Measurements from ENCODE around the gene ANKRD6. TPM values are rescaled to one million over a fixed set of nuclear protein-coding genes. Genes with fewer than 3 reads are reported as not detected.

ANKRD6 gene
- total RNA-seq, 1 experiment from 2014 or later = 20.5 TPM

DNA sequence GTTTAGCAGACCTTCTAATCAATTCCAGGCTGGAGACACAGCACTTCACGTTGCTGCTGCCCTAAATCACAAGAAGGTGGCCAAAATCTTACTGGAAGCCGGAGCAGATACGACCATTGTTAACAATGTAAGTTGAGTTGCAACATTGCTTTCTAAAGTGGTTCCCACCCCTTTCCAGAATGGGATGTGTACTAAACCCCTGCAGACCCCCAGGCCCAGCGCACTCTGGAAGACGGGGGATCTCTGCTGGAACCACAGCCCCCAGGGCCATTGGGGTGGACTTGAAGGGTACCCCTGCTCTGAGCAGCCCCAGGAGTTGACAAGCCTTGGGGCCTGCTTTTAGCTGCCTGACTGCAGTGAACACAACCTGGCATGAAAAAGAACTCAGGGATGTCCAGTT, 183.6 kb downstream of the ANKRD6 start:
- TF ChIP-seq, protein P1, sequence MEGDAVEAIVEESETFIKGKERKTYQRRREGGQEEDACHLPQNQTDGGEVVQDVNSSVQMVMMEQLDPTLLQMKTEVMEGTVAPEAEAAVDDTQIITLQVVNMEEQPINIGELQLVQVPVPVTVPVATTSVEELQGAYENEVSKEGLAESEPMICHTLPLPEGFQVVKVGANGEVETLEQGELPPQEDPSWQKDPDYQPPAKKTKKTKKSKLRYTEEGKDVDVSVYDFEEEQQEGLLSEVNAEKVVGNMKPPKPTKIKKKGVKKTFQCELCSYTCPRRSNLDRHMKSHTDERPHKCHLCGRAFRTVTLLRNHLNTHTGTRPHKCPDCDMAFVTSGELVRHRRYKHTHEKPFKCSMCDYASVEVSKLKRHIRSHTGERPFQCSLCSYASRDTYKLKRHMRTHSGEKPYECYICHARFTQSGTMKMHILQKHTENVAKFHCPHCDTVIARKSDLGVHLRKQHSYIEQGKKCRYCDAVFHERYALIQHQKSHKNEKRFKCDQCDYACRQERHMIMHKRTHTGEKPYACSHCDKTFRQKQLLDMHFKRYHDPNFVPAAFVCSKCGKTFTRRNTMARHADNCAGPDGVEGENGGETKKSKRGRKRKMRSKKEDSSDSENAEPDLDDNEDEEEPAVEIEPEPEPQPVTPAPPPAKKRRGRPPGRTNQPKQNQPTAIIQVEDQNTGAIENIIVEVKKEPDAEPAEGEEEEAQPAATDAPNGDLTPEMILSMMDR (IDR thresholded peaks at IDR 0.05; ENCODE audit: insufficient read depth in 1 of 2, low read depth in 1 of 2, low read length in 1 of 2, severe bottlenecking in 1 of 2, unreplicated experiment in 1 of 2) = no peak
- H3K9me3 ChIP-seq = no peaks in the 10 kb centered on the region
- Mint-ChIP-seq H3K27ac (ENCODE audit: unreplicated experiment) (no peak overlapping the region), H3K4me3 (ENCODE audit: unreplicated experiment) (no peak overlapping the region), H3K27me3 (ENCODE audit: insufficient read depth, unreplicated experiment) (no peaks in the 10 kb centered on the region), H3K9me3 (ENCODE audit: unreplicated experiment) (no peaks in the 10 kb centered on the region), H3K36me3 (ENCODE audit: insufficient read depth, unreplicated experiment) (peaks cover 5% of the 10 kb centered on the region), H3K4me1 (ENCODE audit: low read depth, unreplicated experiment) (no peaks in the 10 kb centered on the region)
- no peak for DNase-seq
- H3K36me3 ChIP-seq (ENCODE audit: control insufficient read depth, insufficient read depth, low read length) = no peaks in the 10 kb centered on the region
- intact Hi-C loops (cut with micrococcal nuclease; ENCODE audit: unreplicated experiment) = no loop called here
- CTCF ChIA-PET = no interaction called here
- H3K4me1 ChIP-seq = no peaks in the 10 kb centered on the region
- BruUV-seq (replicated peaks) = no TSS peak
- POLR2A ChIA-PET = no interaction called here
- H3K4me3 ChIP-seq (ENCODE audit: low read depth, low read length) = no peak overlapping the region
- no peaks in the 10 kb centered on the region for H3K27me3 ChIP-seq (replicated peaks; ENCODE audit: control insufficient read depth, insufficient read depth, low read length)

DNA sequence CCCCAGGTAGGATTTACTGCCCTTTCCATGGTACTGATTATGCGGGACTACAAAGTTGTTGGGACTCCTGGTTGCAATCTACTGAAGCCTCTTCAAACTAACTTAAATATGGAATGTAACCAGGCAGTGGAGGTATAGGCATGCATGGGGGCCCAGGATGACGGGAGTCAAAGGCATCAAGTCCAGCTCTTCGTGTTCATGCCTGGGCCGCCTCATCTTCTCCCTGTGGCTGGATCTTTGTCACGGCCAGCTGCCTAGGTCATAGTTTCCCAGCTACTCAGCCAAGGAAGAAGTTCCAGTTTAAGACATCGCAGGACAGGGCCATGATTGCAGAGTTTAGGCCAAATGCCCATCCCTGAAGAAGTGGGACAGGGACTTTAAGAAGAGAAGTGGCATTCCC, 185.1 kb downstream of the ANKRD6 start:
- Mint-ChIP-seq H3K4me1 (ENCODE audit: low read depth, unreplicated experiment) (no peaks in the 10 kb centered on the region), H3K27ac (ENCODE audit: unreplicated experiment) (no peak overlapping the region), H3K36me3 (ENCODE audit: insufficient read depth, unreplicated experiment) (peaks cover 5% of the 10 kb centered on the region), H3K9me3 (ENCODE audit: unreplicated experiment) (no peaks in the 10 kb centered on the region), H3K4me3 (ENCODE audit: unreplicated experiment) (no peak overlapping the region), H3K27me3 (ENCODE audit: insufficient read depth, unreplicated experiment) (no peaks in the 10 kb centered on the region)
- BruUV-seq (replicated peaks) = no TSS peak
- intact Hi-C loops (cut with micrococcal nuclease; ENCODE audit: unreplicated experiment) = no loop called here
- ChIA-PET POLR2A (no interaction called here), CTCF (interaction anchor here (0.6 kb wide), 1 partner anchor 50 kb away, joined by 3 read pairs; no protein-coding TSS in a partner anchor)
- H3K9me3 ChIP-seq = no peaks in the 10 kb centered on the region
- TF ChIP-seq, protein P1 (IDR thresholded peaks at IDR 0.05; ENCODE audit: insufficient read depth in 1 of 2, low read depth in 1 of 2, low read length in 1 of 2, severe bottlenecking in 1 of 2, unreplicated experiment in 1 of 2) = no peak
- H3K27me3 ChIP-seq (replicated peaks; ENCODE audit: control insufficient read depth, insufficient read depth, low read length) = no peaks in the 10 kb centered on the region
- H3K36me3 ChIP-seq (ENCODE audit: control insufficient read depth, insufficient read depth, low read length) = no peaks in the 10 kb centered on the region
- H3K4me1 ChIP-seq = no peaks in the 10 kb centered on the region
- no peak overlapping the region for H3K4me3 ChIP-seq (ENCODE audit: low read depth, low read length)
- DNase-seq = no peak

DNA sequence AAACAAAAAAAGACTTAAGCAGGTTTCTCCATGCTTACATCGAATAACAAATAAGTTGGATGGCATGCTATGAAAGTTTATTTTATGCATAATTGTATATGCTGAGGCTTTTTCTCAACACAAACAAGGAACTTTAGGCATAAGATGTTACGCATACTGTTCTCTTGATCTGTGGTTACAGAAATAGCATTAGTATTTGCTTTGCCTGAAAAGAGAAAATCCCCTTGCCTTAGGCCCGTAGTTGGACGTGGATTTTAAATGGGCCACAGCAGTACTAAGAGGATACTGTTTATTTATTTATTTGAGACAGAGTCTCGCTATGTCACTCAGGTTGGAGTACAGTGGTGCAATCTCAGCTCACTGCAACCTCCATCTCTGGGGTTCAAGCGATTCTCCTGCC, 186.6 kb downstream of the ANKRD6 start:
- H3K4me3 ChIP-seq (ENCODE audit: low read depth, low read length) = no peak overlapping the region
- Mint-ChIP-seq H3K27me3 (ENCODE audit: insufficient read depth, unreplicated experiment) (no peaks in the 10 kb centered on the region), H3K9me3 (ENCODE audit: unreplicated experiment) (no peaks in the 10 kb centered on the region), H3K4me3 (ENCODE audit: unreplicated experiment) (no peak overlapping the region), H3K27ac (ENCODE audit: unreplicated experiment) (no peak overlapping the region), H3K4me1 (ENCODE audit: low read depth, unreplicated experiment) (no peaks in the 10 kb centered on the region), H3K36me3 (ENCODE audit: insufficient read depth, unreplicated experiment) (no peaks in the 10 kb centered on the region)
- no peaks in the 10 kb centered on the region for H3K27me3 ChIP-seq (replicated peaks; ENCODE audit: control insufficient read depth, insufficient read depth, low read length)
- intact Hi-C loops (cut with micrococcal nuclease; ENCODE audit: unreplicated experiment) = no loop called here
- BruUV-seq (replicated peaks) = no TSS peak
- ChIA-PET CTCF (no interaction called here), POLR2A (no interaction called here)
- no peaks in the 10 kb centered on the region for H3K9me3 ChIP-seq
- DNase-seq = no peak
- H3K4me1 ChIP-seq = no peaks in the 10 kb centered on the region
- TF ChIP-seq, protein P1 (IDR thresholded peaks at IDR 0.05; ENCODE audit: insufficient read depth in 1 of 2, low read depth in 1 of 2, low read length in 1 of 2, severe bottlenecking in 1 of 2, unreplicated experiment in 1 of 2) = no peak
- H3K36me3 ChIP-seq (ENCODE audit: control insufficient read depth, insufficient read depth, low read length) = no peaks in the 10 kb centered on the region

Data from Caco-2 (cell line).